PC-3 (cell line): ENCODE measurements around the gene UBASH3A.

Source experiments
- CTCF ChIP-seq: fragments of 300-600 bp; sonication (generic); conservative IDR thresholded peaks from 2 replicates; pipeline ENCODE4 v1.5.1; 2017; ENCODE audit warnings: antibody characterized with exemption, low read depth, mild to moderate bottlenecking, low read length
- EZH2 ChIP-seq: fragments of 300-600 bp; sonication (generic); IDR thresholded peaks from one replicate; pipeline ENCODE4 v1.6.1; 2017; ENCODE audit warnings: antibody characterized with exemption, mild to moderate bottlenecking, low read length; ENCODE audit not compliant: unreplicated experiment

GRCh38 chr21:42480736-42481135 lies 77.0 kb downstream of the UBASH3A start:
- TF ChIP-seq CTCF (no peak), EZH2 (no peak)
